Measurements from ENCODE around the gene PTPRZ1. TPM values are rescaled to one million over a fixed set of nuclear protein-coding genes. Genes with fewer than 3 reads are reported as not detected.
A peak's percentile ranks its signal among the peaks of the same experiment; 100 is the strongest.

The PTPRZ1 gene
- total RNA-seq, 1 experiment from 2014 or later: 74.2 TPM

DNA sequence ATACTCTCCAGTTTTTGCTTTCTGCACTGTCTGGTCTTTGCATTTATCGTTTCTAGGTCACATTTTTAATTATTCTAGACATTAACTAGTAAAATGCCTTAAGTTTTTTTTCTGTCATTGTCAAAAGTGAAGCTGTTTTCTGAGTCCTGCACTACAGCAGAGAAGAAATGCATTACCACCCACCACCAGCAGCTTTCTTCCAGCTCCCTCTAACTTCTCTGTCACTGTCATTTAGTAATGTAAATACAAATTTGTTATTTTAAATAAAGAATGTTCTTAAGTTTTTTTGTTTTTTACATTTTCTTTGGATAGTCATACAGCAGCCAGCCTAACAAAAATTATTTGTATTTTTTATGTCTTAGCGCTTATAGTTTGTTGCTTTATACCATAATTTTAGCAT is 18.8 kb downstream of the PTPRZ1 start:
- H2AK5ac ChIP-seq (ENCODE audit: insufficient read length, low read length): no peak overlapping the region
- WGBS (ENCODE audit: extremely low coverage, insufficient read length, low lambda C conversion rate): no CpG with 5 or more reads among the region's 2 CpGs
- H2BK5ac ChIP-seq (ENCODE audit: insufficient read length, low read length): no peak overlapping the region
- Mint-ChIP-seq H3K4me1 (peaks cover 16 to 17% of the 10 kb centered on the region in 2 experiments), H3K9me3 (no peaks in the 10 kb centered on the region), H3K36me3 (ENCODE audit: insufficient read depth in 1 of 3, low read depth in 3 of 3) (peaks cover 9 to 19% (median 10%) of the 10 kb centered on the region in 3 experiments; a peak in 6 of 7 replicates), H3K27me3 (ENCODE audit: low read depth) (no peaks in the 10 kb centered on the region), H3K27ac (peak overlapping the region in 2 of 3 experiments; percentile 53 to 86; a peak in 3 of 7 replicates), H3K4me3 (no peak overlapping the region; a peak in 1 of 5 replicates)
- no peak overlapping the region for H4K8ac ChIP-seq (replicated peaks; ENCODE audit: insufficient read length, low read depth, low read length)
- H2BK120ac ChIP-seq (ENCODE audit: low read depth, low read length, poor library complexity, severe bottlenecking): no peak overlapping the region
- H3K79me1 ChIP-seq (ENCODE audit: insufficient read depth, low read depth, low read length, poor library complexity, severe bottlenecking): no peaks in the 10 kb centered on the region
- H3T11ph ChIP-seq (ENCODE audit: low read length): no peak overlapping the region
- H2BK20ac ChIP-seq (ENCODE audit: low read depth, low read length, poor library complexity, severe bottlenecking): no peak overlapping the region
- no peak overlapping the region for H4K91ac ChIP-seq (ENCODE audit: insufficient read length, low read depth, low read length)
- H3K14ac ChIP-seq (ENCODE audit: insufficient read depth, low read length): no peak overlapping the region
- no peak overlapping the region for H3K9ac ChIP-seq (ENCODE audit: extremely low read depth, insufficient read length, low read length)
- H3K56ac ChIP-seq (ENCODE audit: insufficient read length, low read depth, low read length): no peak overlapping the region
- DNase-seq: no peak
- H2BK15ac ChIP-seq (ENCODE audit: low read depth, low read length): no peak overlapping the region
- H3K4me1 ChIP-seq (ENCODE audit: insufficient read depth, low read length): peaks cover 8% of the 10 kb centered on the region; the same call in 1 of the 2 replicates
- no peak overlapping the region for H4K5ac ChIP-seq (ENCODE audit: insufficient read length, low read depth, low read length)
- no peak overlapping the region for H3K4ac ChIP-seq (ENCODE audit: low read depth, low read length)
- H3K27me3 ChIP-seq (ENCODE audit: insufficient read depth, low read length): no peaks in the 10 kb centered on the region
- no peak overlapping the region for H3K18ac ChIP-seq (ENCODE audit: insufficient read length, low read depth, low read length)
- H2BK12ac ChIP-seq (ENCODE audit: insufficient read length, low read depth, low read length): no peak overlapping the region
- TF ChIP-seq, protein P1, sequence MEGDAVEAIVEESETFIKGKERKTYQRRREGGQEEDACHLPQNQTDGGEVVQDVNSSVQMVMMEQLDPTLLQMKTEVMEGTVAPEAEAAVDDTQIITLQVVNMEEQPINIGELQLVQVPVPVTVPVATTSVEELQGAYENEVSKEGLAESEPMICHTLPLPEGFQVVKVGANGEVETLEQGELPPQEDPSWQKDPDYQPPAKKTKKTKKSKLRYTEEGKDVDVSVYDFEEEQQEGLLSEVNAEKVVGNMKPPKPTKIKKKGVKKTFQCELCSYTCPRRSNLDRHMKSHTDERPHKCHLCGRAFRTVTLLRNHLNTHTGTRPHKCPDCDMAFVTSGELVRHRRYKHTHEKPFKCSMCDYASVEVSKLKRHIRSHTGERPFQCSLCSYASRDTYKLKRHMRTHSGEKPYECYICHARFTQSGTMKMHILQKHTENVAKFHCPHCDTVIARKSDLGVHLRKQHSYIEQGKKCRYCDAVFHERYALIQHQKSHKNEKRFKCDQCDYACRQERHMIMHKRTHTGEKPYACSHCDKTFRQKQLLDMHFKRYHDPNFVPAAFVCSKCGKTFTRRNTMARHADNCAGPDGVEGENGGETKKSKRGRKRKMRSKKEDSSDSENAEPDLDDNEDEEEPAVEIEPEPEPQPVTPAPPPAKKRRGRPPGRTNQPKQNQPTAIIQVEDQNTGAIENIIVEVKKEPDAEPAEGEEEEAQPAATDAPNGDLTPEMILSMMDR (conservative IDR thresholded peaks at IDR 0.05): peak; percentile 41; the same call in 1 of the 3 replicates
- no peaks in the 10 kb centered on the region for H3K23me2 ChIP-seq (ENCODE audit: insufficient read length, low read depth, low read length, poor library complexity, severe bottlenecking)
- H3K27ac ChIP-seq (ENCODE audit: insufficient read length, low read depth, low read length): no peak overlapping the region
- no peaks in the 10 kb centered on the region for H4K20me1 ChIP-seq (ENCODE audit: control insufficient read depth, insufficient read depth, insufficient read length)
- no peak overlapping the region for H3K23ac ChIP-seq (ENCODE audit: insufficient read length, low read depth, low read length)
- H3K79me2 ChIP-seq (ENCODE audit: insufficient read depth, low read length): peaks cover 24% of the 10 kb centered on the region; the same call in 1 of the 2 replicates
- no peaks in the 10 kb centered on the region for H3K9me3 ChIP-seq (ENCODE audit: control insufficient read depth, low read depth, low read length)
- H2AFZ ChIP-seq (ENCODE audit: low read length): no peak overlapping the region
- no peak overlapping the region for H3K4me2 ChIP-seq (ENCODE audit: insufficient read depth, insufficient read length, low read length)
